Fibroblast of skin of left biceps (primary cell): ENCODE data around the gene TPCN1.
A peak's percentile ranks its signal among the peaks of the same experiment; 100 is the strongest.

ENCODE experiments used
- DNase-seq, 2 experiments: peaks; one replicate each; pipeline ENCODE4 v3.0.0-alpha.2; 2013; ENCODE audit warnings: low read depth in 2 of 2

The TPCN1 gene

GRCh38 chr12:113226696-113227568, 5.7 kb downstream of the TPCN1 start:
- no peak for DNase-seq

GRCh38 chr12:113227686-113228391, 6.6 kb downstream of the TPCN1 start:
- no peak for DNase-seq

GRCh38 chr12:113228394-113229028, 7.2 kb downstream of the TPCN1 start:
- no peak for DNase-seq

GRCh38 chr12:113230315-113231234, 9.3 kb downstream of the TPCN1 start:
- no peak for DNase-seq

DNA sequence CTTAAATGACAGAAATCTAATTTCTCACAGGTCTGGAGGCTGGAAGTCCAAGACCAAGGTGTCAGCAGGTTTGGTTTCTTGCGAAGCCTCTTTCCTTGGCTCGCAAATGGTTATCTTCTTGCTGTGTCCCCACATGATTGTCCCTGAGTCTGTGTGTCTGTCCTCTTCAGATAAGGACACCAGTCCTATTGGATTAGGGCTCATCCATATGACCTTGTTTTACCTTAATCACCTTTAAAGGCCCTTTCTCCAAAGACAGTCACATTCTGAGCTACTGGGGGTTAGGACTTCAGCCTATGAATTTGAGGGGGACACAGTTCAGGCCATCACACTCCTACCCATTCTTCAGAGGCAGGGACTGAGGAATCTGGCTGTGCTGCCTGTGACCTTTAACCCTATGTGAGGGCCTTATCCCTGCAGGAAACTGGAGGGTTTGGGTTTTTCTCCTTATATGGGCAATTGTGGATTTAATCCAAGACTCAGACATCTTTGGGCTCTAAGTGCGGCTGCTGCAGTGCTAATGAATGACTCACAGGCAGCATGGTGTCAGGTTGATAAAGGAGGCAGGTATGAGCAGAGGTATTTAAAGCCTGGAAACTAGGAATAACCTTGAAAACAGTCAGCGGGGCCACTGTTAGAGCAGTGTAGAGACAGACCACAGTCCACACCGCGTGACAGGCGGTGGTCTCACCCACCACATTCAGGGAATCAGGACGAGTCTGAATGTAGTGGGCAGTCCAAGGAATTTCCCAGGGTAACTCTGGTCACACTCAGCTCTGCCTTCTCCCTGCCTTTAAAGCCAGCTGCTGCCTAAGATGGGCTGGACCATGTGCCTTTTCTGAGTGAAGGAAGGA, 10.2 kb downstream of the TPCN1 start:
- no peak for DNase-seq

- no peak for DNase-seq
Observed at GRCh38 chr12:113232089-113232839, 11.0 kb downstream of the TPCN1 start.

DNA sequence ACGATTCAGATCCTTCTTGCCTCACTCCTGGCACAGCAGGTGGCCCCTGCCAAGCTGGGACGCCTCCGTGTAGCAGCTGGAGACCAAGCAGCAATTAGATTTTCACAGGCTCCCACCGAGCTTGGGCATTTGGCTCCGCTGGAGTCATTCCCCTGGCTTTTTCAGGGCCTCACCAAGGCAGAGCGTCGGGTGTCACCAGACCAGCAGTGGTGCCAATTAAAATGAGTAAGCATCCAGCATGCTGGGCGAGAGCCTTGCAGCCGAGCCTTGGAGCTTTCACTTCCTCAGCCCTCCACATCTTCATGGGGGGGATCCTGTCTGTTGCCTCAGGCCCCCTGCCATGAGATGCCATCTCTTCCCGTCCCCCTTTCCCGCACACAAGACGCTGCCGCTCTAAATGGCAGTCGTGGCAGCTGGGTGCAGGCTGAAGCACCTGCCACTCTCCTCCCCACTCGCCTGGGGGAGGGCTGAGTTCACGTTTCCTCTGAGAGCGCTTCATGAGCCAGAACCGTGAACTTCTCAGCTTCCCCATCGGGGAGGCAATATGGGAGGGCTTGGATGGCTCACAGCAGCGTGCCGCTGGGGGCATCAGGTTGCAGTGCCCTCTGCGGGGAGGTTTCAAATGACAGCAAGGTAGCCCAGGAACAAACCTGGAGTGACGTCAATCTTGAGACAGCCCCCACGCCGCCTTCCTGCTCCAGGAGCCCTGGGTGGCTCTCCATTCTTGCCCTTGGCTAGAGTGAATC, 11.7 kb downstream of the TPCN1 start:
- DNase-seq: no peak

DNA sequence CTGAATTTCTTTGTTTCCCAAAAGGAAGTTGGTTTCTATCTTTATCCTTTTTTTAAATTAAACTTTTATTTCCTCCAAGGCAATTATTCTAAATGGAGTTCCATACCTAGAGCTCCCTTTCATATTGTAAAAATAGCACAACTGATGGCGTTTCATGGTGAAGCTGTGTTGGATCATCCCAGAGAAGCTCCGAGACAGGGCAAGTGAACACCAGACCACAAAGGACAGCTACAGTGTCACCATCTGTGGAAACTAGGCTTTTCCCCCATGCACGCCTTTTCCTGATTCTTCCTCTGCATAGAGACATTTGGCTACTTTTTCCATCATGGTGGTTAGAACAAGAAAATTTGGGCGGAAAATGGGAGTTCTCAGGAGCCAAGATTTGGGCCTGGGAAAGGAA, 12.7 kb downstream of the TPCN1 start:
- DNase-seq: no peak

DNA sequence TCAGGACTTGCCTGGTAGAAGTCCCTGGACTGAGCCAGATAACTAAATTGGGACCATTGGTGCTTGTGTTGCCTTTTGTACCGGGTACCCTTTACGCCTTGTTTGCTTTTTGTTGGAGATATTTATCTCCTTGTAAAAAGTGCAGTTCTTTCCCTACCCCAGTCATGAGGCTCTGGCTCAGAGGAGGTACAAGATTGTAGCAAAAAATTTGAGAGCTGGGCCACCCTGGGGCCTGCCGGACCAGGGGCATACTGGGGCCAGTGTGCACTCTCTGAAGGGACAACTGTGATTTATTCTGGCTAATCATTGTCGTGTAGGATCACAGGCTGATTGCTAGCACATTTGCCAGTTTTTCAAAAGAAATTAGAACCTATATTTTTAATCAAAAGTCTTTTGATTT, 13.2 kb downstream of the TPCN1 start:
- no peak for DNase-seq

- DNase-seq: no peak
Observed at GRCh38 chr12:113235976-113236375, 14.7 kb downstream of the TPCN1 start.

DNA sequence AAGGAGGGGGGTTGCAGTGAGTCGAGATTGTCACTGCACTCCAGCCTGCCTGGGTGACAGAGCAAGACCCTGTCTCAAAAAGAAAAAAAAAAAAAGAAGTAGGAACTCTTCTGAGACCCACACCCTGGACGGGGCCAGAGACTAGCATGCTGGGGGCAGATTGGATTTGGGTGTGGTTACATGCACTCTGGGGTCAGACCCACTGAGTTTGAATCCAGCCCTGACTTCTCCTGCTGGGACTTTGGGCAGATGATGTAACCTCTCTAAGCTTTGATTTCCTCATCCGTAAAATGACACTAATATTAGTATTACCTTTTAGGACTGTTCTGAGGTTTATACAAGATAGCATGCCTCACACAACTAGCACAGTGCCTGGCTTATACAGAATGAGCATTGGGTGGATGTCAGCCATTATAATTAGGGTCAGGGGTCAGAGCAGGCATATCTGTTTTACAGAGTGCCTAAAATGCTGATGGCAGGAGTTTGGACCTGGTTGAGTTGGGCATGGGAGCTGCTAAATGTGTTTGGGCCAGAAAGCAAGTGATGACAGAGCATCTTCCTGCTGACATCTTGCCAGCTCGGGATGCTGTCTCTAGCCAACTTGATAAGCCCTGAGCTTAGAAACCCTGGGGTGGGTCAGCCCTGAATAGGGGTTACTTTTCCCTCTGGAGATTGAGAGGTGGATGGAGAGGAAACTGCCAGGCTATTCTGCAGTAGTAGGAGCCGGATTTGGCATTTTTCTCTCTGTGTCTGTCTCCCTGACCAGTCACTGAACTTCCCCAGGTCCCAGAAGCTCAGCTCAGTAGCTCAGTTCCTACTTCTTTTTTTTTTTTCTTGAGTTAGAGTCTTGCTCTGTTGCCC, 15.5 kb downstream of the TPCN1 start:
- no peak for DNase-seq

- no peak for DNase-seq
Observed at GRCh38 chr12:113237748-113238147, 16.5 kb downstream of the TPCN1 start.

- DNase-seq: no peak
Observed at GRCh38 chr12:113238309-113238708, 17.0 kb downstream of the TPCN1 start.

DNA sequence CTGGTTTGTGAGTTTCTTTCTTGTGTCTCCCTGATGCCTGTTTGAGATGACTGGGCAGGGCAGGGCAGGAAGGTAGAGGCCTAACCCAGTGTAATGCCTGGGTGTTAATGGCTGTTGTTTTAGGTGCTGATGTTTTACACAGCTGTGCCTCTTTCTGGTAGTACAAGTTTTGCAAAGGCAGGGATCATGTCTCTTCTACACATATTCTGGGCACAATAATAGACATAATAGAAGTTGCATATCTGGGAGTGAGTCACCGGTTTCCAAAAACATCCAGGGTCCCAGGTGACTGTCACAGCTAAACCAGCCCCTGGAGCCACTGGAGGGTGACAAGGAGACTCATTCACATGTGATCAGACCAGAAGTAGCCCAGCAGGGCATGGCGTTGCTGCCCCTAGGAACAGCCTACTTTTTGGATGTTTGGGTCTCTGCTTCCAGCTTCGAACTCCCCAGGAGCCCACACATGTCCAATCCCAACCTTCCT, 18.1 kb downstream of the TPCN1 start:
- DNase-seq: no peak

DNA sequence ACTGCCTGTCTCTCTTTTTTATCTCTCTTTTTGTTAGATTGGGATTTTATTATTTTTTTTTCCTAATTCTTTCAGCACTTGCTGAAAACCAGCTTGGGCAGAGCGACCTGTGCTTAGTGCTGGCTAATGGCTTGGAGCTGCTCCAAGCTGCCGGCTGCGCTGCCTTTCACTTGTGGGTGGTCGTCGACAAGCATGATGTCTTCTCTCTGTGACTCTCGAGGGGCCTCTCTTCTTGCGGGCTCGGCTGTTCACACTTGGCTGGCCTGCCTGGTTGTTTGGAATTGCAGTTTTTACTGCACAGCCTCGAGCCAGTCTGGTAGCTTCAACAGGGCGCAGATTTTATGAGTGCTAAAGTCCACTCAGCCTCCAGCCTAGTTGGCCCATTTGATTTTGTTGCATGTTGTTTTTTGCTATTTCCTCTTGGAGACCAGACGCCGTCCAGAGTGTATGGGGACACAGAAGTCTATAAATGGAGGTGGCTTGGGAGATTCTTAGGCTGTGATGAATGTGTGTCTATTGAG, 18.6 kb downstream of the TPCN1 start:
- DNase-seq: no peak

DNA sequence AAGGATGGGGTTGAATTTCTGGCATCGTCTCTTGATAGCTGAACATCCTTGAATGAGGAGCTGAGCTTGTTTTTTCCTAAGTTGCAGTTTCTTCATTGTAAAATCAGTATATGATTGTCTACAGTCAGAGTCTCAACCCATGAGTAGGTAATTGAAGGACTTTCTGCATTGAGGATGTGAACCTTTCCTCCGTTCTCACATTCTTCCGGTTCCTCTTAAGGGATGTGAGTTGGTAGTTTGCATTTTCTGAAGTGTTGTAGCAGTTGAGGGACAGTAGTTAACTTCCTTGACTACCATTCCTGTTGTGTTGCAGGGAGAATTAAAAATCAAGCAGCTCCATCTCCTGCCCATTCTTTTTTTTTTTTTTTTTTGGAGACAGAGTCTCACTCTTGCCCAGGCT, 19.1 kb downstream of the TPCN1 start:
- no peak for DNase-seq

- DNase-seq: peak; percentile 65 to 70
Observed at GRCh38 chr12:113241191-113242025, 20.1 kb downstream of the TPCN1 start.
